Measurements from ENCODE around the gene SH3D21.

The SH3D21 gene

DNA sequence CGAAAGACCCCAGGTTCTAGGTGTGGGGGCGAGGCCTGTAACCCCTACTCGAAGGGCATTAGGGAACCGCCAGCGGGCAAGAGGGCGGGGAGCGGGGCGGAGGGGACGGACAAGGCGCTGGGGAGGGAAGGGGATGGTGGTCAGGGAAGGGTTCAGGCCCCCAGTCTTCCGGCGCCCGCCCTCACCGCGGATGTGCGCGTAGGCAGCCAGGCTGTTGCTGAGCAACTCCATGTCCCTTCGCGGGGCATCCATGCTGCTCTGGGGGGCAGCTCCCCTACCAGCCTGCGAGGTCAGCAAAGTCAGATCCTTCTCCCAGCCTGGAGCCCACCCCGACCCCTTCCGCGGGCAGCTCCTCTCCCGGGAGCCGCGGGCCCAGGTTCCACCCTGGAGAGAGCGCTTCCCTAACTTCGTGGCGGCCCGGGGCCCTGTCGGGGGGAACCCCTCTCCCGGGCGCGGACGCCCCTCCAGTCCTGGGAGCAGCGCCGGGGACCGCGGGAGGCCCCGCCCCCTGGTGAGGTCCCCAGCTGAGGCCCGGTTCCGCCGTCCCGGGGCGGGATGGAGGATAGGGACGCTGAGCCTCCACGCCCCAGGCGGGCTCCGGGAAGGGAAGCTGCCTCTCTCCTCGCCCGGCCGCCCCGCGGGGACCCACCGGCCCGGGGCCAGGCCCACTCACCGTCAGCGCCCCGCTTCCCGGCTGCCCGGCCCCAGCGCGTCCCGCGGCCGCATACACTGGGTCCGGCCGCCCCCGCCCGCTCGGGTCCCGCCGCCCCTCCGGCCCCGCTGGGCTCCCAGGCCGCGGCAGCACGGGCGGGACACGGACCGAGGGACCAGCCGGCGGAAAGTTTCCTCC, 16.8 kb downstream of the SH3D21 start:
- Histone ChIP-seq H3K27ac (ENCODE audit: low read length) (no peak overlapping the region), H3K4me3 (ENCODE audit: low read length) (peak overlapping the region; percentile 74; the same call in 1 of the 2 replicates), H3K9me3 (ENCODE audit: insufficient read depth, low read depth, low read length) (no peaks in the 10 kb centered on the region), H3K4me1 (ENCODE audit: insufficient read depth, low read length) (peaks cover 12% of the 10 kb centered on the region), H3K27me3 (ENCODE audit: insufficient read depth, low read length) (peaks cover 55% of the 10 kb centered on the region), H3K9ac (ENCODE audit: low read depth, low read length) (peak overlapping the region; percentile 41; the same call in 1 of the 2 replicates), H3K36me3 (ENCODE audit: insufficient read depth, low read depth, low read length) (no peaks in the 10 kb centered on the region)

DNA sequence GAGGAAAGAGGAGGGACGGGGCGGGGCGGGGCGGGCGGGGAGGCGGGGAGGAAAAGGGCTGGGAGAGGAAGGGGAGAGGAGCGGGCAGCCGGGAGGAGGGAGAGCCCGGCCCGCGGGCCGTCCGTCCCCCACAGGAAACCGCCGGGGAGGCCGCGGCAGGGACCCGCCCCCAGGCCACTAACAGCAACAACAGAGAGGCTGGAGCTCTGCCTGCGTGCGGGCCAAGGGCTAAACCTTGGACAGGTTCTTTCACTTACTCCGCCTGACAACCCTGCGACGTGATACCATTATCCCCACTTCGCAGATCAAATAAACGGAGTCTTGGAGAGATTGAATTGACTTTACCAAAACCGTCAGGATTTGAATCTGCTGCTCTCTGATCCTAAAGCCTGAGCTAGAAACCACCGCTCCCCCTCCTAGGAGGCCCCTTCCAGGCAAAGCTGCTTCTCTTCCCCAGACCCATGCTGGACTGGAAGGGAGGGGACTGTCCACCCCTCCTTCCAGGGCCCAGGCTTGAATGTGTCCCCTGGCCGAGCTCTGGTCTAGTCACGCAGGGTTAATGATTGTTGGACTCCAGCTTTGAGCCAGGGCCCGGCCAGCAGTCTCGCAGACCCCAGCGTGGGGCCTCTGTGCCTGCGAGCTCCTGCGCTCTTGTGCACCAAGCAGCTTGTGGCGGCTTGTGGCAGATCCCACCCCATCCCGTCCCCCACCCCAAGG, 17.6 kb downstream of the SH3D21 start, which contains the start of gene EVA1B:
TSS of gene EVA1B (minus strand) at position 10 of the 717 bp plus-strand sequence. CDS start 608 bp downstream, outside the sequence.
- H3K27me3 ChIP-seq (ENCODE audit: insufficient read depth, low read length) = peaks cover 55% of the 10 kb centered on the region
- peaks cover 12% of the 10 kb centered on the region for H3K4me1 ChIP-seq (ENCODE audit: insufficient read depth, low read length)
- H3K4me3 ChIP-seq (ENCODE audit: low read length) = peak within 1 kb of the TSS; percentile 74
- H3K27ac ChIP-seq (ENCODE audit: low read length) = no peak within 1 kb of the TSS
- H3K9ac ChIP-seq (ENCODE audit: low read depth, low read length) = peak within 1 kb of the TSS; percentile 41; the same call in 1 of the 2 replicates
- H3K9me3 ChIP-seq (ENCODE audit: insufficient read depth, low read depth, low read length) = no peaks in the 10 kb centered on the region
- no peaks in the 10 kb centered on the region for H3K36me3 ChIP-seq (ENCODE audit: insufficient read depth, low read depth, low read length)

DNA sequence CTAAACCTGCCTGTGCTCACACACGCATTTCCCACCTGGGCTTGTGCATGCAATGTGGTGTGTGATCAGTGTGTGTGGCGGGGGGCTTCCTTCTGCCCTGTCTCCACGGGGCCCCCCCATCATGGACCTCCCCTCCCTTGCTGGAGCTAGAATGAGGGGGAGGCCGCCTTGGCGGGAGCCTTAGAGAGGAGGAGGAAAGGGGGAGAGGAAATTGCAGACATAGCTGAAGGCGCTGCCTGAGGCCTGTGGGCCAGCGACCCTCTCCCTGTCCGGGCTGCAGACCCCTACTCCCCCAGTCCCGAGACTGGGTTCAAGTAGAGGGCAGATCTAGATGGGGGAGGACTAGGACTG, 18.2 kb downstream of the SH3D21 start:
- peaks cover 51% of the 10 kb centered on the region for H3K27me3 ChIP-seq (ENCODE audit: insufficient read depth, low read length)
- no peak overlapping the region for H3K9ac ChIP-seq (ENCODE audit: low read depth, low read length)
- no peaks in the 10 kb centered on the region for H3K36me3 ChIP-seq (ENCODE audit: insufficient read depth, low read depth, low read length)
- peaks cover 12% of the 10 kb centered on the region for H3K4me1 ChIP-seq (ENCODE audit: insufficient read depth, low read length)
- H3K27ac ChIP-seq (ENCODE audit: low read length) = no peak overlapping the region
- no peaks in the 10 kb centered on the region for H3K9me3 ChIP-seq (ENCODE audit: insufficient read depth, low read depth, low read length)
- H3K4me3 ChIP-seq (ENCODE audit: low read length) = peak overlapping the region; percentile 68; the same call in 1 of the 2 replicates

DNA sequence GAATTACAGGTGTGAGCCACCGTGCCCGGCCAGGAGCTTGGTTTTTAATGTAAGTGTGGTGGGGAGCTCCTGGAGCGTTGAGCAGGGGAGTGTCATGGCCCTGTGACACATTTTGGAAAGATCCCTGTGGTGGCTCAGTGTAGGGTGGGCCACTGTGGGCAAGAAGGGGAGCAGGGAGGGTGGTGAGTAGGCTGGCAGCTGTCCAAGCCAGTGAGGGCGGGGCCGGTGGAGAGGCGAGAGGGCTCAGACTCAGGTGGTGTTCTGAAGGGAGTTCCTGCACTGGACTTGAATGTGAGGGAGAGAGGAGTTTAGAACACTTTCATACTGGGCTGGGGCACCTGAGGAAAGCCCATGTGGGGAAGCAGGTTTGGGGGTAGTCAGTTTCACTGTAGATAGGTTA, 20.3 kb downstream of the SH3D21 start:
- Histone ChIP-seq H3K4me3 (ENCODE audit: low read length) (no peak overlapping the region), H3K27me3 (ENCODE audit: insufficient read depth, low read length) (peaks cover 36% of the 10 kb centered on the region), H3K27ac (ENCODE audit: low read length) (no peak overlapping the region), H3K9ac (ENCODE audit: low read depth, low read length) (no peak overlapping the region), H3K9me3 (ENCODE audit: insufficient read depth, low read depth, low read length) (no peaks in the 10 kb centered on the region), H3K4me1 (ENCODE audit: insufficient read depth, low read length) (peaks cover 11% of the 10 kb centered on the region), H3K36me3 (ENCODE audit: insufficient read depth, low read depth, low read length) (no peaks in the 10 kb centered on the region)

DNA sequence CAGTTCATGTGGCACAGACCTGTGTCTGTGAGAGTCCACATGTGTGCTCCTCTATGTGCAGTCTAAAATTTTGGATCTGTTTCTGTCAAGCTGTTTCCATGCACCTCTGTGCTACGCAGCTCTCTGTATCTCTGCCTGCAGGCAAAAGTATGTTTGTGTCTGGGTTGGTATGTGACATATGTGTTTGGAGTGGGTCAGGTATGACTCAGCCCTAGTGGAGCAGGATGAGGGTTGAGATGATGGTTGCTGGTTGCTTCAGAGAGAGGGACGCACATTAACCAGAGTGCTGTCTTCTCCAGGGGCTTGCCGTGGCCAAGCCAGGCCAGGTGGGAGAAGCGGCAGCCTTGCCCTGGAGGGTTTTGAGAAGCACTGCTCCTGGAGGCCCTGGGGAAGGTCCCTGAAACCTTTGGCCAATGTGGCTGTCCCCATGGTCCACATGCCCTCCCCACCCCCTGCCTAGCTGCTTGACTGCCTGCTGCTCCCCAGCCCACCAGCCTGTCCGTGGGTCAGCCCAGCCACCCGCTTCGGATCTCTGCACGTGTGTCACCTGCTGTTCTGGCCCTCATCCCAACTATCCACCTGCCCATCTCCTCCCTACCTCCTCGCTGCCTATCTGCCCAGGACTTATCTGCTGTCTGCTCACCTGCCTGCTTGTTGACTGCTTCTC, 21.4 kb downstream of the SH3D21 start:
- Histone ChIP-seq H3K27me3 (ENCODE audit: insufficient read depth, low read length) (peaks cover 30% of the 10 kb centered on the region), H3K27ac (ENCODE audit: low read length) (no peak overlapping the region), H3K9me3 (ENCODE audit: insufficient read depth, low read depth, low read length) (no peaks in the 10 kb centered on the region), H3K4me1 (ENCODE audit: insufficient read depth, low read length) (peaks cover 5% of the 10 kb centered on the region), H3K9ac (ENCODE audit: low read depth, low read length) (no peak overlapping the region), H3K36me3 (ENCODE audit: insufficient read depth, low read depth, low read length) (no peaks in the 10 kb centered on the region), H3K4me3 (ENCODE audit: low read length) (no peak overlapping the region)

DNA sequence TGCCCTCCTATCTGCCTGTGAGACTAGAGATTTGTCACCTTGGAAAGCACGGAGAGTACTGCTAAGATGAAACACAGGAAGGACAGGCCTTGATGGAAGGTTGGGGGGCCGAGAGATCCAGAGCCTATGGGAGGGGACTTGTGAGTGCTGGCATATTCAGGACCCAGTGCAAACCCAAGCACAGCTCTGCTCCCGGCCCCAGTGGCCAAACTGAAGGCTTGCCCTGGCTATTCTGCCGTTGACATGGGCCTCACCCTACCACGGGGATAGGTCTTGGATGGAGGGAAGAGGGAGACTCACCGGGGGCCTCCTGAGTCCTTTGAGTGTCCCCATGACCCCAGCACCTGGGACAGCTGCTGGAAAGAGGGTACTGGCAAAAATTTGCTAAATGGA, 21.9 kb downstream of the SH3D21 start:
- Histone ChIP-seq H3K27ac (ENCODE audit: low read length) (no peak overlapping the region), H3K9me3 (ENCODE audit: insufficient read depth, low read depth, low read length) (no peaks in the 10 kb centered on the region), H3K27me3 (ENCODE audit: insufficient read depth, low read length) (peaks cover 24% of the 10 kb centered on the region)

DNA sequence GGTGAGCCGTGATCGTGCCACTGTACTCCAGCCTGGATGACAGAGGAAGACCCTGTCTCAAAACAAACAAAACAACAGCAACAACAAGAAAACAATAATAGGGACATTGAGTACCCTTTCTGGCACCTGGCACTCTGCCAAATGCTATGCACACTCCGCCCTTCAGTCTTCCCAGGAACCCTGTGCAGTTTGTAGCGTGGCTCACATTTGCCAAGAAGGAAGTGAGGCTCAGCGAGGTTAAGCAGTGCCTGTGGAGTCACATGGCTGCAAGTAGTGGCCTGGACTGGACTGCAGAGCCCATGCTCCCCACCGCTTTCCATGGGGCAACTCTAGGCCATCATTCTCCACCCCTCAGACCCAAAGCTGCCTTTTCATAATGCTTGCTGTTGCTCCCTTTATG, 22.5 kb downstream of the SH3D21 start:
- H3K4me3 ChIP-seq (ENCODE audit: low read length) = no peak overlapping the region
- H3K9me3 ChIP-seq (ENCODE audit: insufficient read depth, low read depth, low read length) = no peaks in the 10 kb centered on the region
- no peak overlapping the region for H3K27ac ChIP-seq (ENCODE audit: low read length)
- no peak overlapping the region for H3K9ac ChIP-seq (ENCODE audit: low read depth, low read length)
- H3K4me1 ChIP-seq (ENCODE audit: insufficient read depth, low read length) = peaks cover 5% of the 10 kb centered on the region
- no peaks in the 10 kb centered on the region for H3K36me3 ChIP-seq (ENCODE audit: insufficient read depth, low read depth, low read length)
- peaks cover 21% of the 10 kb centered on the region for H3K27me3 ChIP-seq (ENCODE audit: insufficient read depth, low read length)

More for the DNA sequence above, 21.9 kb downstream of the SH3D21 start:
- Histone ChIP-seq H3K9ac (ENCODE audit: low read depth, low read length) (no peak overlapping the region), H3K36me3 (ENCODE audit: insufficient read depth, low read depth, low read length) (no peaks in the 10 kb centered on the region), H3K4me3 (ENCODE audit: low read length) (no peak overlapping the region), H3K4me1 (ENCODE audit: insufficient read depth, low read length) (peaks cover 5% of the 10 kb centered on the region)

DNA sequence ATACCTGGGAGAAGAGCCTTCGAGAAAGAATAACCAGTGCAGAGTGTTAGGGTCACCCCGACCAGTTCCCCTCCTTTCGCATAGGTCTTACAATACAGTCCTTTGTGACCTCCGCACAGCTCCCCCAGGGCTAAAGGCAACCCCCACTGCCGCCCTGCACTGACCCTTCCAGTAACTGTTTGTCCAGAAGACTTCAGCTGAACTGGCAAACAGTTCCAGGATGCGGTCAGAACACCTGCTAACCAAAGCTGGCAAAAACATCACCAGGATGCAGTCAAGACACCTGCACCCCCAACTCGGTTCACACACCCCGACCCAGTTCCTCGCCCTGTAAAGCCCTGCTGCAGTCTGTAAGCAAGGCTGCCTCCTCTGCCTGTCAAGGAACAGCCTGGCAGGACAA, 23.6 kb downstream of the SH3D21 start:
- peaks cover 10% of the 10 kb centered on the region for H3K27me3 ChIP-seq (ENCODE audit: insufficient read depth, low read length)
- H3K4me3 ChIP-seq (ENCODE audit: low read length) = no peak overlapping the region
- H3K36me3 ChIP-seq (ENCODE audit: insufficient read depth, low read depth, low read length) = no peaks in the 10 kb centered on the region
- H3K9ac ChIP-seq (ENCODE audit: low read depth, low read length) = no peak overlapping the region
- no peaks in the 10 kb centered on the region; the same call in 1 of the 2 replicates for H3K4me1 ChIP-seq (ENCODE audit: insufficient read depth, low read length)
- H3K27ac ChIP-seq (ENCODE audit: low read length) = no peak overlapping the region
- no peaks in the 10 kb centered on the region for H3K9me3 ChIP-seq (ENCODE audit: insufficient read depth, low read depth, low read length)

DNA sequence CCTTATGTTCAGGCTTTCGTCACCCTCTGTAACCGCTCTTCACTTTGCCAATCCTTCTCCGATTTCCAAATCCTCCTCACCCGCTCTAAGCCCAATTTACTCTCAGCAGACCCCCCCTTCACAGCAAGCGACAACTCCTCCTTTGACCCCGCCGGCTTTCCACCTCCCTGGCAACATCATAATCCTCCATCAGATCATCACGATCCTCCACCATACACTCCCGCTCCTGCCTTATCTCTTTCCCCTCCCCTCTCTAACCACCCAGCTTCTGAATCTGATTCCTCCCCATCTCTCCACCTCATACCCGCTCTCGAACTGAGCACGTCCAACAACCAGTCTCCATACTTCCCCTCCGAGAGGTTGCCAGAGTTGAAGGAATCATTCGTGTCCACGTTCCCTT, 24.8 kb downstream of the SH3D21 start:
- Histone ChIP-seq H3K27me3 (ENCODE audit: insufficient read depth, low read length) (peaks cover 10% of the 10 kb centered on the region; the same call in 1 of the 2 replicates), H3K36me3 (ENCODE audit: insufficient read depth, low read depth, low read length) (no peaks in the 10 kb centered on the region), H3K9ac (ENCODE audit: low read depth, low read length) (no peak overlapping the region), H3K27ac (ENCODE audit: low read length) (no peak overlapping the region), H3K9me3 (ENCODE audit: insufficient read depth, low read depth, low read length) (no peaks in the 10 kb centered on the region), H3K4me1 (ENCODE audit: insufficient read depth, low read length) (no peaks in the 10 kb centered on the region; the same call in 1 of the 2 replicates), H3K4me3 (ENCODE audit: low read length) (no peak overlapping the region)

DNA sequence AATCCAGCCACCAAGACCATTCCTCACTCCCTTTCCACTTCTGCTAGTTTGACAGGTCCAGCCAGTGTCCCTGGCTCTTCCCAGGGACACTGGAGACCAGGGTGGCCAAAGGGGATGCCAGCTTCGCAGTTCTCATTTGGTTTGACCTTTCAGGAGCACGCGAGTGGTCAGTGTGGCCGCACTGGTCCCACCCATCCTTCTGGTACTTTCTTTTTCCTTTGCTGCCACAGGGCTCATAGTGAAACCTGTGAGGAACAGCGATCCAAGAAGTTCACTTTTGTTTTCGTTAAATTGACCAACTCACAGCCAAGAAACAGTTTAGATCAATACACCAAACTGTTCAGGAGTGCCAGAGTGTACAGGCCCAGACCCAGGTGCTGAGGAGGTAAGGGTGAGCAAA, 31.7 kb downstream of the SH3D21 start:
- H3K9me3 ChIP-seq (ENCODE audit: insufficient read depth, low read depth, low read length) = no peaks in the 10 kb centered on the region
- H3K27ac ChIP-seq (ENCODE audit: low read length) = no peak overlapping the region
- H3K4me3 ChIP-seq (ENCODE audit: low read length) = no peak overlapping the region
- no peak overlapping the region for H3K9ac ChIP-seq (ENCODE audit: low read depth, low read length)
- H3K27me3 ChIP-seq (ENCODE audit: insufficient read depth, low read length) = no peaks in the 10 kb centered on the region
- H3K4me1 ChIP-seq (ENCODE audit: insufficient read depth, low read length) = no peaks in the 10 kb centered on the region
- peaks cover 10% of the 10 kb centered on the region; the same call in 1 of the 2 replicates for H3K36me3 ChIP-seq (ENCODE audit: insufficient read depth, low read depth, low read length)

DNA sequence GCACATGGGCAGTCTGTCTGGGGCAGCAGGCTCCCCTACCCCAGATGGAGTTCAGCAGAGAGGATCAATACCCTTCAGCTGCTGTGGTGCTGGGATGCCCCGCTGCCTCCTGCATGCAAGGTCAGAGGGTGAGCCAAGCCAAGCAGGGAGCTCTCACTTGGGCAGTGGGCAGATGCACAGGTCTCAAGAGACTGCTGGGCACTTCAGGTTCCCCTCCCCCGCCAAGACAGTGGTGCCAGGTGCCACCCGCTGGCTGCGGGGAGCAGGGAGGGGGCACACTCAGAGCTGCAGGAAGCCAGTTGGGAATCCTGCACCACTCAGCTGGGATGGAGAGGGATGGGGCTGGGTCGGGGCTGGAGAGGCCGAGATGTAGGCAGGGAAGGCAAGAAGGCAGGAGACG, 33.0 kb downstream of the SH3D21 start:
- Histone ChIP-seq H3K4me3 (ENCODE audit: low read length) (no peak overlapping the region), H3K9ac (ENCODE audit: low read depth, low read length) (no peak overlapping the region)

More for the DNA sequence above, 33.0 kb downstream of the SH3D21 start:
- H3K36me3 ChIP-seq (ENCODE audit: insufficient read depth, low read depth, low read length) = peaks cover 14% of the 10 kb centered on the region; the same call in 1 of the 2 replicates
- no peaks in the 10 kb centered on the region for H3K9me3 ChIP-seq (ENCODE audit: insufficient read depth, low read depth, low read length)
- no peaks in the 10 kb centered on the region for H3K4me1 ChIP-seq (ENCODE audit: insufficient read depth, low read length)
- H3K27ac ChIP-seq (ENCODE audit: low read length) = no peak overlapping the region
- no peaks in the 10 kb centered on the region for H3K27me3 ChIP-seq (ENCODE audit: insufficient read depth, low read length)

Measured in iPS-20b (cell line).